CD14-positive monocyte (primary cell): Measurements from ENCODE around the gene MKI67. TPM values are rescaled to one million over a fixed set of nuclear protein-coding genes. Genes with fewer than 3 reads are reported as not detected.

ENCODE experiments used
- DNase-seq, 3 donors: peaks; one replicate each; pipeline ENCODE4 v3.0.0-alpha.2; 2011 to 2022
- H2AFZ ChIP-seq: 2 replicates; pipeline ENCODE4 v1.6.0; 2012; ENCODE audit warnings: mild to moderate bottlenecking, low read depth, low read length, inconsistent platforms; ENCODE audit not compliant: insufficient read depth, poor library complexity, severe bottlenecking
- H3K27ac ChIP-seq, 2 donors: 1 replicate in 1 of 2; 2 replicates in 1 of 2; pipeline ENCODE4 v1.5.1; 2012 to 2013; ENCODE audit warnings: low read length in 2 of 2, control low read depth in 1 of 2, inconsistent platforms in 1 of 2, low read depth in 1 of 2, mild to moderate bottlenecking in 1 of 2
- H3K27me3 ChIP-seq, 2 donors: one replicate each; pipeline versions ENCODE4 v1.6.0 to v1.6.1; 2011 to 2013; ENCODE audit warnings: low read length in 2 of 2; ENCODE audit not compliant: control insufficient read depth in 2 of 2, insufficient read depth in 2 of 2
- H3K36me3 ChIP-seq, 2 donors: replicated peaks in 1 of 2; 1 replicate in 1 of 2; 2 replicates in 1 of 2; pipeline versions ENCODE4 v1.5.1 to v1.6.1; 2012 to 2013; ENCODE audit warnings: low read length in 2 of 2, control low read depth in 1 of 2, inconsistent platforms in 1 of 2, mild to moderate bottlenecking in 1 of 2; ENCODE audit not compliant: insufficient read depth in 2 of 2, control insufficient read depth in 1 of 2
- H3K4me1 ChIP-seq, 2 donors: 1 replicate in 1 of 2; 2 replicates in 1 of 2; pipeline versions ENCODE4 v1.5.1 to v1.6.1; 2012 to 2013; ENCODE audit warnings: low read length in 2 of 2, control low read depth in 1 of 2, inconsistent platforms in 1 of 2, mild to moderate bottlenecking in 1 of 2, moderate library complexity in 1 of 2; ENCODE audit not compliant: insufficient read depth in 2 of 2, control insufficient read depth in 1 of 2
- H3K4me2 ChIP-seq: replicated peaks from 2 replicates; pipeline ENCODE3; 2012; ENCODE audit warnings: low read length, moderate library complexity, mild to moderate bottlenecking; ENCODE audit not compliant: poor library complexity, severe bottlenecking; ENCODE audit errors: extremely low read depth
- H3K4me3 ChIP-seq, 3 experiments: fragments of 200-600 bp in 1 of 3; sonication (generic) in 1 of 3; replicated peaks in 1 of 3; 1 replicate in 2 of 3; 2 replicates in 1 of 3; pipeline ENCODE4 v1.5.1; 2011 to 2013; ENCODE audit warnings: low read length in 3 of 3, mild to moderate bottlenecking in 3 of 3, control low read depth in 2 of 3, low read depth in 2 of 3, inconsistent platforms in 1 of 3, moderate library complexity in 1 of 3
- H3K79me2 ChIP-seq: 2 replicates; pipeline ENCODE4 v1.6.0; 2012; ENCODE audit warnings: mild to moderate bottlenecking, control low read depth, inconsistent platforms, low read length, moderate library complexity; ENCODE audit not compliant: insufficient read depth
- H3K9ac ChIP-seq: 2 replicates; pipeline ENCODE4 v1.6.0; 2017; ENCODE audit warnings: low read length, mild to moderate bottlenecking; ENCODE audit not compliant: insufficient read depth, poor library complexity, severe bottlenecking
- H3K9me3 ChIP-seq, 2 donors: replicated peaks in 1 of 2; 1 replicate in 1 of 2; 2 replicates in 1 of 2; pipeline versions ENCODE4 v1.5.1 to v1.6.1; 2012 to 2013; ENCODE audit warnings: low read length in 2 of 2, control low read depth in 1 of 2; ENCODE audit not compliant: control insufficient read depth in 1 of 2, insufficient read depth in 1 of 2
- H4K20me1 ChIP-seq: 2 replicates; pipeline ENCODE4 v1.6.0; 2012; ENCODE audit warnings: mild to moderate bottlenecking, low read length, control low read depth, moderate library complexity; ENCODE audit not compliant: insufficient read depth
- H3K27ac Mint-ChIP-seq, 7 donors: one replicate each; pipeline ENCODE4 v1.8.0; 2020; ENCODE audit warnings: mild to moderate bottlenecking in 7 of 7, mixed read lengths in 7 of 7, moderate library complexity in 6 of 7, inconsistent platforms in 2 of 7
- H3K27me3 Mint-ChIP-seq, 3 donors: one replicate each; pipeline ENCODE4 v1.8.0; 2021 to 2022; ENCODE audit warnings: low read depth in 3 of 3, mild to moderate bottlenecking in 3 of 3, mixed read lengths in 3 of 3, moderate library complexity in 3 of 3, inconsistent platforms in 1 of 3
- H3K36me3 Mint-ChIP-seq, 2 donors: one replicate each; pipeline ENCODE4 v1.8.0; 2020; ENCODE audit warnings: mixed read lengths in 2 of 2, inconsistent platforms in 1 of 2, mild to moderate bottlenecking in 1 of 2
- H3K4me1 Mint-ChIP-seq: one replicate; pipeline ENCODE4 v1.8.0; 2020; ENCODE audit warnings: mild to moderate bottlenecking, mixed read lengths
- H3K4me3 Mint-ChIP-seq, 2 donors: one replicate each; pipeline ENCODE4 v1.8.0; 2020; ENCODE audit warnings: mild to moderate bottlenecking in 2 of 2, mixed read lengths in 2 of 2, moderate library complexity in 1 of 2
- H3K9me3 Mint-ChIP-seq, 7 donors: one replicate each; pipeline ENCODE4 v1.8.0; 2020 to 2022; ENCODE audit warnings: mixed read lengths in 7 of 7, mild to moderate bottlenecking in 6 of 7, moderate library complexity in 6 of 7, inconsistent platforms in 2 of 7
- WGBS: methylation state at CpG from one replicate; pipeline ENCODE4 v1.1.5; 2013; ENCODE audit warnings: missing lambda C conversion rate; ENCODE audit not compliant: insufficient coverage; 5-methylcytosine and 5-hydroxymethylcytosine counted together
- intact Hi-C, 2 donors: fragments of 100-400 bp; cut with micrococcal nuclease; formaldehyde crosslinking; loops; one replicate each; pipeline versions ENCODE4 v1.15.0 to v1.15.1; 2023
- polyA plus RNA-seq, 3 donors: library from polyadenylated mRNA; depleted of rRNA in 1 of 3; unstranded in 2 of 3; stranded (reverse) in 1 of 3; fragments of 300-500 nt in 2 of 3; fragments of >200 nt in 1 of 3; fragmentation: Illumina TruSeq in 2 of 3; gene quantifications; 1 replicate in 2 of 3; 2 replicates in 1 of 3; pipeline ENCODE4 v1.2.3, GENCODE V29; 2012 to 2021
- TF ChIP-seq, protein P1 (sequence below): fragments of 200-600 bp; IDR thresholded peaks from one replicate; pipeline ENCODE4 v1.8.0; 2022; ENCODE audit warnings: antibody characterized with exemption, mild to moderate bottlenecking

MKI67 gene
- polyA plus RNA-seq, 3 donors, result 0.02 to 0.05 TPM; not detected in 1

- peaks cover 13 to 33% (median 30%) of the 10 kb centered on the region in 3 donors for H3K27me3 Mint-ChIP-seq
- H4K20me1 ChIP-seq, result no peaks in the 10 kb centered on the region
- no peaks in the 10 kb centered on the region for H3K9me3 ChIP-seq
- H3K79me2 ChIP-seq, result no peaks in the 10 kb centered on the region
- no peak overlapping the region for H3K27ac Mint-ChIP-seq
- H3K9me3 Mint-ChIP-seq, result no peaks in the 10 kb centered on the region
- no peak overlapping the region for H3K9ac ChIP-seq
- H3K4me3 Mint-ChIP-seq, result peak overlapping the region in 1 of 2 donors; percentile 31
- no peak for DNase-seq
- no peak overlapping the region for H3K27ac ChIP-seq
- 96% methylated on average over 5 of the region's 8 CpGs for whole genome bisulfite sequencing
- TF ChIP-seq, protein P1, sequence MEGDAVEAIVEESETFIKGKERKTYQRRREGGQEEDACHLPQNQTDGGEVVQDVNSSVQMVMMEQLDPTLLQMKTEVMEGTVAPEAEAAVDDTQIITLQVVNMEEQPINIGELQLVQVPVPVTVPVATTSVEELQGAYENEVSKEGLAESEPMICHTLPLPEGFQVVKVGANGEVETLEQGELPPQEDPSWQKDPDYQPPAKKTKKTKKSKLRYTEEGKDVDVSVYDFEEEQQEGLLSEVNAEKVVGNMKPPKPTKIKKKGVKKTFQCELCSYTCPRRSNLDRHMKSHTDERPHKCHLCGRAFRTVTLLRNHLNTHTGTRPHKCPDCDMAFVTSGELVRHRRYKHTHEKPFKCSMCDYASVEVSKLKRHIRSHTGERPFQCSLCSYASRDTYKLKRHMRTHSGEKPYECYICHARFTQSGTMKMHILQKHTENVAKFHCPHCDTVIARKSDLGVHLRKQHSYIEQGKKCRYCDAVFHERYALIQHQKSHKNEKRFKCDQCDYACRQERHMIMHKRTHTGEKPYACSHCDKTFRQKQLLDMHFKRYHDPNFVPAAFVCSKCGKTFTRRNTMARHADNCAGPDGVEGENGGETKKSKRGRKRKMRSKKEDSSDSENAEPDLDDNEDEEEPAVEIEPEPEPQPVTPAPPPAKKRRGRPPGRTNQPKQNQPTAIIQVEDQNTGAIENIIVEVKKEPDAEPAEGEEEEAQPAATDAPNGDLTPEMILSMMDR, result no peak
- no peaks in the 10 kb centered on the region for H3K36me3 ChIP-seq
- intact Hi-C loops, result loop anchor here in 1 of 2 donors (5.0 to 10.0 kb wide), 2 partner anchors 114 to 246 kb away; partner anchors contain the start of gene PTPRE
- H3K36me3 Mint-ChIP-seq, result no peaks in the 10 kb centered on the region
- peaks cover 2% of the 10 kb centered on the region for H3K4me1 Mint-ChIP-seq
- peaks cover 5 to 13% of the 10 kb centered on the region in 2 donors for H3K4me1 ChIP-seq
- no peak overlapping the region for H3K4me2 ChIP-seq
- no peak overlapping the region for H2AFZ ChIP-seq
- H3K27me3 ChIP-seq, result peaks cover 0 to 6% of the 10 kb centered on the region in 2 donors
- no peak overlapping the region for H3K4me3 ChIP-seq
Observed at GRCh38 chr10:128151031-128151430, 24.8 kb upstream of the MKI67 start.

GRCh38 chr10:128150561-128150960 lies 24.3 kb upstream of the MKI67 start:
- Histone ChIP-seq H3K4me1 (peaks cover 5 to 13% of the 10 kb centered on the region in 2 donors), H4K20me1 (no peaks in the 10 kb centered on the region), H3K36me3 (no peaks in the 10 kb centered on the region), H3K27ac (no peak overlapping the region), H2AFZ (peak overlapping the region; percentile 88), H3K79me2 (no peaks in the 10 kb centered on the region), H3K9me3 (peaks cover 0 to under 1% of the 10 kb centered on the region in 2 donors), H3K9ac (no peak overlapping the region), H3K4me3 (peak overlapping the region in 2 of 3 experiments; percentile 50 to 80), H3K4me2 (peak overlapping the region; percentile 99), H3K27me3 (peaks cover 0 to 6% of the 10 kb centered on the region in 2 donors)
- DNase-seq, result no peak
- no peaks in the 10 kb centered on the region for H3K36me3 Mint-ChIP-seq
- H3K9me3 Mint-ChIP-seq, result peaks cover 0 to 2% (median 0%) of the 10 kb centered on the region in 7 donors
- peak overlapping the region; percentile 66 to 71 for H3K4me3 Mint-ChIP-seq
- intact Hi-C loops, result loop anchor here in 1 of 2 donors (5.0 to 10.0 kb wide), 2 partner anchors 113 to 246 kb away; partner anchors contain the start of gene PTPRE
- WGBS, result 74% methylated on average over 16 of the region's 20 CpGs
- peaks cover 13 to 33% (median 30%) of the 10 kb centered on the region in 3 donors for H3K27me3 Mint-ChIP-seq
- TF ChIP-seq, protein P1, result no peak
- no peak overlapping the region for H3K27ac Mint-ChIP-seq
- H3K4me1 Mint-ChIP-seq, result peaks cover 2% of the 10 kb centered on the region
